ENCODE measurements around the gene GUCY1A2. TPM values are rescaled to one million over a fixed set of nuclear protein-coding genes. Genes with fewer than 3 reads are reported as not detected.

GUCY1A2 gene
- total RNA-seq, 1 experiment from 2014 or later = 0.55 TPM

DNA sequence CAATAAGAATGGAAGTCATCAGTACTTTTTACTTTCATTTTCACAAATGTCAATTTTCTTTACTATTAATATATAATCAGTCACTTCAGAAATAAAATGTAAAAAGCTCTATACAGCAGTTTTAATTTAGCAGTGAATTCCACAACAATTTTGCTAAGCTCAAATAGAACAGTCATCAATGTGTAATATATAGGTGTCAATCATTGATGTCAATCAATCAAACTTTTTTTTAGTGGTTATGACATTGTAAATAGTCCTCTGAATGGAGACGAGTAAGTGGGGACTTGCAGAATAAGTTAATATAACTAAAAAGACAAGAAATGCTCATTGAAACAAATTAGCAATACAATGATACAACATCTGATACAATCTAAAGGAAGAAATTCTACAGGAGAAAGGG lies 327.4 kb downstream of the GUCY1A2 start:
- H2AK5ac ChIP-seq (ENCODE audit: insufficient read length, low read length) = no peak overlapping the region
- H3K27me3 ChIP-seq (ENCODE audit: insufficient read depth, low read length) = no peaks in the 10 kb centered on the region
- no peak overlapping the region for H3K23ac ChIP-seq (ENCODE audit: insufficient read length, low read depth, low read length)
- no peaks in the 10 kb centered on the region for H4K20me1 ChIP-seq (ENCODE audit: control insufficient read depth, insufficient read depth, insufficient read length)
- H3K27ac Mint-ChIP-seq = no peak overlapping the region
- H3K9me3 Mint-ChIP-seq = no peaks in the 10 kb centered on the region
- no peak overlapping the region for H2BK20ac ChIP-seq (ENCODE audit: low read depth, low read length, poor library complexity, severe bottlenecking)
- H3K9ac ChIP-seq (ENCODE audit: extremely low read depth, insufficient read length, low read length) = no peak overlapping the region
- H3K79me2 ChIP-seq (ENCODE audit: insufficient read depth, low read length) = no peaks in the 10 kb centered on the region
- no peak overlapping the region for H2AFZ ChIP-seq (ENCODE audit: low read length)
- no peaks in the 10 kb centered on the region for H3K9me3 ChIP-seq (ENCODE audit: control insufficient read depth, low read depth, low read length)
- H3K36me3 Mint-ChIP-seq (ENCODE audit: insufficient read depth in 1 of 3, low read depth in 3 of 3) = no peaks in the 10 kb centered on the region
- no peak overlapping the region for H4K8ac ChIP-seq (replicated peaks; ENCODE audit: insufficient read length, low read depth, low read length)
- no peak overlapping the region for H3K4me3 Mint-ChIP-seq
- H2BK120ac ChIP-seq (ENCODE audit: low read depth, low read length, poor library complexity, severe bottlenecking) = no peak overlapping the region
- no peaks in the 10 kb centered on the region for H3K4me1 Mint-ChIP-seq
- no peak overlapping the region for H2BK5ac ChIP-seq (ENCODE audit: insufficient read length, low read length)
- no peak overlapping the region for H2BK15ac ChIP-seq (ENCODE audit: low read depth, low read length)
- H4K5ac ChIP-seq (ENCODE audit: insufficient read length, low read depth, low read length) = no peak overlapping the region
- DNase-seq = no peak
- no peak overlapping the region for H3K4me2 ChIP-seq (ENCODE audit: insufficient read depth, insufficient read length, low read length)
- no peaks in the 10 kb centered on the region for H3K79me1 ChIP-seq (ENCODE audit: insufficient read depth, low read depth, low read length, poor library complexity, severe bottlenecking)
- H3K4ac ChIP-seq (ENCODE audit: low read depth, low read length) = no peak overlapping the region
- no peak overlapping the region for H2BK12ac ChIP-seq (ENCODE audit: insufficient read length, low read depth, low read length)
- WGBS (ENCODE audit: extremely low coverage, insufficient read length, low lambda C conversion rate) = no CpG with 5 or more reads among the region's 1 CpG
- H3K56ac ChIP-seq (ENCODE audit: insufficient read length, low read depth, low read length) = no peak overlapping the region
- no peak overlapping the region for H3K27ac ChIP-seq (ENCODE audit: insufficient read length, low read depth, low read length)
- H3K18ac ChIP-seq (ENCODE audit: insufficient read length, low read depth, low read length) = no peak overlapping the region
- no peaks in the 10 kb centered on the region for H3K4me1 ChIP-seq (ENCODE audit: insufficient read depth, low read length)
- TF ChIP-seq, protein P1, sequence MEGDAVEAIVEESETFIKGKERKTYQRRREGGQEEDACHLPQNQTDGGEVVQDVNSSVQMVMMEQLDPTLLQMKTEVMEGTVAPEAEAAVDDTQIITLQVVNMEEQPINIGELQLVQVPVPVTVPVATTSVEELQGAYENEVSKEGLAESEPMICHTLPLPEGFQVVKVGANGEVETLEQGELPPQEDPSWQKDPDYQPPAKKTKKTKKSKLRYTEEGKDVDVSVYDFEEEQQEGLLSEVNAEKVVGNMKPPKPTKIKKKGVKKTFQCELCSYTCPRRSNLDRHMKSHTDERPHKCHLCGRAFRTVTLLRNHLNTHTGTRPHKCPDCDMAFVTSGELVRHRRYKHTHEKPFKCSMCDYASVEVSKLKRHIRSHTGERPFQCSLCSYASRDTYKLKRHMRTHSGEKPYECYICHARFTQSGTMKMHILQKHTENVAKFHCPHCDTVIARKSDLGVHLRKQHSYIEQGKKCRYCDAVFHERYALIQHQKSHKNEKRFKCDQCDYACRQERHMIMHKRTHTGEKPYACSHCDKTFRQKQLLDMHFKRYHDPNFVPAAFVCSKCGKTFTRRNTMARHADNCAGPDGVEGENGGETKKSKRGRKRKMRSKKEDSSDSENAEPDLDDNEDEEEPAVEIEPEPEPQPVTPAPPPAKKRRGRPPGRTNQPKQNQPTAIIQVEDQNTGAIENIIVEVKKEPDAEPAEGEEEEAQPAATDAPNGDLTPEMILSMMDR (conservative IDR thresholded peaks at IDR 0.05) = no peak
- H3K14ac ChIP-seq (ENCODE audit: insufficient read depth, low read length) = no peak overlapping the region
- H3K23me2 ChIP-seq (ENCODE audit: insufficient read length, low read depth, low read length, poor library complexity, severe bottlenecking) = no peaks in the 10 kb centered on the region
- H3K27me3 Mint-ChIP-seq (ENCODE audit: low read depth) = no peaks in the 10 kb centered on the region
- no peak overlapping the region for H3T11ph ChIP-seq (ENCODE audit: low read length)
- H4K91ac ChIP-seq (ENCODE audit: insufficient read length, low read depth, low read length) = no peak overlapping the region

Measured in H9 (cell line).